ENCODE results near the gene DMTF1.
"Not testable (repeated sequence)": the region's sequence is repeated elsewhere in the genome, so short reads cannot be mapped to it uniquely, and the experiment has no call there.

Gene DMTF1, protein sequence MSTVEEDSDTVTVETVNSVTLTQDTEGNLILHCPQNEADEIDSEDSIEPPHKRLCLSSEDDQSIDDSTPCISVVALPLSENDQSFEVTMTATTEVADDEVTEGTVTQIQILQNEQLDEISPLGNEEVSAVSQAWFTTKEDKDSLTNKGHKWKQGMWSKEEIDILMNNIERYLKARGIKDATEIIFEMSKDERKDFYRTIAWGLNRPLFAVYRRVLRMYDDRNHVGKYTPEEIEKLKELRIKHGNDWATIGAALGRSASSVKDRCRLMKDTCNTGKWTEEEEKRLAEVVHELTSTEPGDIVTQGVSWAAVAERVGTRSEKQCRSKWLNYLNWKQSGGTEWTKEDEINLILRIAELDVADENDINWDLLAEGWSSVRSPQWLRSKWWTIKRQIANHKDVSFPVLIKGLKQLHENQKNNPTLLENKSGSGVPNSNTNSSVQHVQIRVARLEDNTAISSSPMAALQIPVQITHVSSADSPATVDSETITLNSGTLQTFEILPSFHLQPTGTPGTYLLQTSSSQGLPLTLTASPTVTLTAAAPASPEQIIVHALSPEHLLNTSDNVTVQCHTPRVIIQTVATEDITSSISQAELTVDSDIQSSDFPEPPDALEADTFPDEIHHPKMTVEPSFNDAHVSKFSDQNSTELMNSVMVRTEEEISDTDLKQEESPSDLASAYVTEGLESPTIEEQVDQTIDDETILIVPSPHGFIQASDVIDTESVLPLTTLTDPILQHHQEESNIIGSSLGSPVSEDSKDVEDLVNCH

DNA sequence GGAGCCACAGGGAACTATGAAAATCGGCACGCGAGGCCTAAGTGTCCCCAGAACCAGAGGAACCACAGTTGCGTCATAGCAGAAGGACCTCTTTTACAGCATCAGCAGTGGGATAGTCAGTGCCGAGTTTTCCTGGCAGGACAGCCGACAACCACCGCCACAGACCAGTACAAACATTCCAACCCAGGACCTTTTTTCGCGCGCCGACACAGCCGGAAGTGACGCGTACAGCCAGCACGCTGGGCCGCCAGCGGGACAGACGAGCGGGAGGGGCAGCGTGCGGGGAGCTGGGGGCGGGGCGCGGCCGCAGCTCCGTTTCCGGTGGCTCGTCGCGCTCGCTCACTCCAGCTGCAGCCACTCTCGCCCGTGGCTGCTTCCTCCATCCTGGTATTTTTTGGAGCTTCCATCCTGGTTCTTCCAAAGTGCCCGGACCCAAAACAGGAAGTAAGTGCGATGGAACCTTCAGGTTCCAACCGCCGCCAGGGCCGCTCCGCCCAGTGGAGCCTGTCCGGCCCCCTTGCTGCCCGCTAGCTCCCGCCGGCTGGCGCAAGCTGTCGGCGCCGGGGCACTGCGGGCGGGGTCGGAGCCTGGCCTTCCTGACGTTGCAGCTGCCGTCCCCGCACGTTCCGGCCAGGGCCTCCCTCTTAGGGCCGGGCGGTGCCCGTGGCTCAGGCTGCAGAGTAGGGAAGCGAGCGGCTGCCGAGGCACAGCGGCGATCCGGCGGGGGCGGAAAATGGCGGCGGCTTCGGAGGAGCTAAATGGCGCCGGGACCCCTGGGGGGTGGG lies at the start of gene DMTF1:
TSS of gene DMTF1 (plus strand) at position 342 of the 785 bp plus-strand sequence. CDS start 12,489 bp downstream, outside the sequence.
- DNase-seq = peak; percentile 96

DNA sequence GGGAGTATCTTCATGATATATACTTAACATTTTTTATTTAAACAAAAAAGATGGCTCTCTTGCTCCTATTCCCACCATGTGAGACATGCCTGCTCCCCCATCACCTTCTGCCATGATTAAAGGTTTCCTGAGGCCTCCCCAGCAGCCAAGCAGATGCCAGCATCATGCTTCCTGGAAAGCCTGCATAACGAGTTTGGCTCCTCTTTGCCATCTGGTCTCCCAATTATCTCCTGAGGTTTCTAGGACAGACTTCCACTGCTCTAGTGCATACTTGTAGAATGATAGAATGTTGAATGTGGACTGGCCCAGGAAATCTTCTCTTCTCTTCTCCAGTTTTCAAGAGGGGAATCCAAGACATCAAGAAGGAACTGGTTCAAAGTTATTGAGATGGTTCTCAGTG lies 46.9 kb upstream of the DMTF1 start:
- DNase-seq = no peak

DNA sequence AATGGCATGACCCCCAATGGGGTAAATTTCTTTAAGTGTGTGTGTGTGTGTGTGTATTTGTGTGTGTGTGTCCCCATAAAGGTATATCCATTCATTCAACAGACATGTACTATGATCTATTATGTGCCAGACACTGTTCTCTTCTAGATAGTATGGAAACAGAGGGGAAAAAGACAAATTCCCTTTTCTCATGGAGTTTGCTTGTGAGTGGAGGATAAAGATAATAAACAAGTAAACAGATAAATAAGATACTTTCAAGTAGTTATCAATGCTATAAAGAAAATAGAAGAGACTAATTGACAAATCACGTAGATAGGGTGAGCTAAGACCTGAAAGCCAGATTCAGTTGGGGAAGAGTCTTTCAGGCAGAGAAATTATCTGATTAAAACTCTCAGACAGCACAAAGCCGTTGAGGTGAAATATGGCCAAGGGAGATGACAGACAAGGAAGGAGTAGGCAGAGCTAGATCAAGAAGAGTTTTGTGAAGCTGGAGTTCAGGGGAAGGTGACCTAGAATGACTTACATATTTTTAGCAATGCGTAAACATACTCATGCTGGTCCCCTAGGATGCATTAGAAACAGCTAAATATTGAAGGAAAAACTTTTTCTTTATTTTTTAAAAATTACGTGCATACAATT lies 45.2 kb upstream of the DMTF1 start:
- DNase-seq = no peak

DNA sequence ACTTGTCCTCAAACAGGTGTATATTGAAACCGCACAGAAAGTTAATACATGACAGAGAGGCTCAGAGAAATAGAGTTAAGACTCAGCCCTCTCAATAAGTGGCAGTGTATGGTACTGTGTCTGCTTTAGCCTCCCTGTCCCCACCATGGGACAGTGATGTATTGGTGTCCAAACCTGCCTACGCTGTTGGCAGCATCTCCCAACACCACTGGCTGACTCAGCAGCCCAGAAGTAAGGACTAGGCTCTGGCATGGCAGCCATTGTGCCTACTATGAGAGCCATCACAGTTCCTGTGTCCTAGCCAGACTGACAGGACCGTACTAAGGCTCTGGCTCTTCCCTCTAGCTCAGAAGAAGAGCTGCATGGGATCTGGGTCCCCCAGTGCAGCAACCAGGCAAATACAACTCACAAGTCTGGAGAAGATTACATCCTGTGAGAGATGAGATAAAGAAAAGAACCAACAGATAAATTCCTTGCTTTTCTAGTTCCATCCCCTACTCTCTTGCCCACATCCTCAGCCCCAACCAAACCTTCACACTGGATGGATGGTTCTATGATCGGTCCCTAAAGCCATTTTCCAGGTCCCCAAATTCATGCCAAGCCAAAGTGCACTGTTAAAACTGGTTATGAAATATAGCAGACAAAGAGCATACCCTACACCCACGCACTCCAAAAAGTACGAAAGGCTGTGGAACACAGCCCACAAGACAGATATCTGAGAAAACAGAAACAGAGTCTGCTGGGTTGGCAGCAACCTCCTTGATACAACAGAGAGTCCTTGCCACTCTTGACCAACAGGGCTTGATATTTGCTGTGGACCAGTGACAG lies 44.1 kb upstream of the DMTF1 start:
- no peak for DNase-seq

DNA sequence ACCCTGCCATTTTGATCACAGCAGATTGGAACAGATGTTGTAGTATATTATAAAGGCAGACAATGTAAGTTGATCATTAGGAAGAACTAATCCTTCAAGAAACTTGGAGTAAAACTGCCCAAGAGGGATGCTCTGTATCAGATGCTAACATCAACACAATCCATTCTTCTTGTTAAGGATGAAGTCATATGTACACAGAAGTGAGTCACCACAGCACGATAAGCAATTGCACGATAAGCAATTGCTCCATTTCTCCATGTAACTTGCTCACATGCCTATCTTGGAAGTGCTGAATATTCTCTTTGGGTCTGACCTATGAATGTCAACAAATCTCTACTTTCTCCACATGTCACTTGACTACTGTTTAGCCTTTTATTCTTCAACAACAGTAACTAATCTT lies 41.5 kb upstream of the DMTF1 start:
- DNase-seq = peak; percentile 5

DNA sequence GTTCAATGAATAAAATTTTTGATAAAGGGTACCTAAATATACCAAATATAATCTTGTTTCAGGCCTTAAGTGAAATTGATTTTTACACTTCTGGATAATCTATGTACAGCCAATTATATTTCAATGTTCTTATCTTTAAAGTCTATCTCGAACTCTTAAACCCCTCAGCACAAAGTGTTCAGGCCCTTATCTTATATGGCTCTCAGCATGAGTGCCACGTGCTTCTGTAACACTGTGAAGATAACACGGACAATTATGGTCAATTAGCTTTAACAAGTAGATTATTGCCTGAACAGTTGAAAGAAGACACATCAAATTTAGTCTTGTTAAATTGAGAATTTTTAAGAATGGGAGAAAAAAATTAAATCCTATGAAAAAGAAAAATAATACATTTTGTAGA lies 40.4 kb upstream of the DMTF1 start:
- DNase-seq = no peak

DNA sequence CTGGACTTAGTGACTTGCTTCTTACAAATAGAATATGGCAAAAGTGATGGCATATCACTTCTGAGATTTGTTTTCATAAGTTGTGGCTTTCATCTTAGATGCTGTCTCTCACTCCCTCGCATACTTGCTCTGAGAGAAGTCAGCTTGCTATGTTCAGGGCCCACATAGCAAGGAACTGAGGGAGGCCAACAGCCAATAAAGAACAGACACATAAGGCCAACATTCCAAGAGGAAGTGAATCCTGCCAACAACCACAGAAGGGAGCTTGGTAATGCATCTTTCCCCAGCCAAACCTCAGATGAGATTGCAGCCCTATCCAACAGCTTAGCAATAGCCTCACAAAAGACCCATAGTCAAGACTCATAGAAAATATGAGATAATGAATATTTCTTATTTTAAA lies 39.2 kb upstream of the DMTF1 start:
- DNase-seq = no peak

DNA sequence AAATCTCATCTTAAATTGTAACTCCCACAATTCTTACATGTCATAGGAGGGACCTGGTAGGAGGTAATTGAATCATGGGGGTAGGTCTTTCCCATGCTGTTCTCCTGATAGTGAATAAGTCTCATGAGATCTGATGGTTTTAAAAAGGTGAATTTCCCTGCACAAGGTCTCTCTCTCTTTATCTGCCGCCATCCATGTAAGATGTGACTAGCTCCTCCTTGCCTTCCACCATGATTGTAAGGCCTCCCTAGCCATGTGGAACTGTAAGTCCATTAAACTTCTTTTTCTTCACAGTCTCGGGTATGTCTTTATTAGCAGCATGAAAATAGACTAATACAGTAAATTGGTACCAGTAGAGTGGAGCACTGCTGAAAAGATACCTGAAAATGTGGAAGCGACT lies 38.3 kb upstream of the DMTF1 start:
- not testable (repeated sequence) for DNase-seq

DNA sequence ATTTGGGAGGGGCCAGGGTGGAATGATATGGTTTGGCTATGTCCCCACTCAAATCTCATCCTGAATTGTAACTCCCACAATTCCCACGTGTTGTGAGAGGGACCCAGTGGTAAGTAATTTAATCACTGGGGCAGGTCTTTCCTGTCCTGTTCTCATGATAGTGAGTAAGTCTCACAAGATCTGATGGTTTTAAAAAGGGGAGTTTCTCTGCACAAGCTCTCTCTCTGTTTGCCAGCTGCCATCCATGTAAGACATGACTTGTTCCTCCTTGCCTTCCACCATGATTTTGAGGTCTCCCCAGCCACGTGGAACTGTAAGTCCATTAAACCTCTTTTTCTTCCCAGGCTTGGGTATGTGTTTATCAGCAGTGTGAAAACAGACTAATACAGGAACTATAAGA lies 36.5 kb upstream of the DMTF1 start:
- DNase-seq = not testable (repeated sequence)

DNA sequence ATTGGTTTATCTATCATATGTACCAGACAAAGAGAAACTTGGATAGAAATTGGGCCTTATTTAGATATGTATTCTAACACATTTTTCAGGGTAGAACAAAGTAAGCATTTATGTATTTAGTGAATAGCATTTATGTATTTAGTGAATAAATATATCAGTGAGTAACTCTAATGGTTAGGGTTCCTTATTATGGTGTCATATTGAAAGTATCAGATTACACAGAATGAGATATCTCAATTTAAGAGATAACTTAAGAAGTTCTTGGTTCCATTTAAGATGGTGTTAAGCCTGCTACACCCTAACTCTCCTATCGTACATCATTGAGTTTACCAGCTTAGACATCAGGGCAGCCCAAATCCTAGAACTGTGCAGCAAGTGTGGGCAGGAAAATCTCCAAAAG lies 35.9 kb upstream of the DMTF1 start:
- DNase-seq = no peak

DNA sequence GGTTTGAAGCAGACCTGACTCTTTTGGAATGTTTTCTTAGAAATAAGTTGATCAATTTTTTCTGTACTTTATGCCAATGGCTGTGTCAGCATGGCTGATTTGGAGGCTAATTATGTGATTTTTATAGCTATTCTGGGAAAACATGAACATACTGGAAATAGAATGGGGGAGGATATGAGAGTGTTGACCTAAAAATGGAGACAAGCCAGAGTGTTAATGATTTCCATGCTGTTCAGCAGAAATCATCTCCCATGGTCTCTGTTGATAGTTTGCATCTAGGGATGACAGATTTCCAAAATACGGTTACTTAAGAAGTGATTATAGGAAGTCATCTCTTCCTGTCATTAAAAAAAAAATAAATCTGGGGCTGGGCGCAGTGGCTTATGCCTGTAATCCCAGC lies 32.7 kb upstream of the DMTF1 start:
- DNase-seq = no peak

DNA sequence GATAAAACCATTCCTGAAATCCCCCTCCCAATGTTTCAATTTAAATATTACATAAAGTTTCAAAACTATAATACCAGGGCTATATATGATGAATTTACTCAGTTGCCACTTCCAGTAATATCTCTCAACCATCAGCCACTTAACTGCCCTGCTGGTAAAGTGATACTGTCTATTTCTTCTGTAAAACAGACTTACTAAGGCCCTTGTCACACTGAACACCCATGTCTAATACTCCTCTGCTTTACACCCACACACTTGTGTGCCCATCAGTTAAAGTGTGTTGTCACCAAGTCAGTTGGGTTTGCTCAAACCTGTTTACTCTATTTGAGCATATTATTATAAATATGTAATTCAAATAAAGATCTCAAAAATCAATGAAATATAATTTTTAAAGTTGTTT lies 29.1 kb upstream of the DMTF1 start:
- DNase-seq = no peak

DNA sequence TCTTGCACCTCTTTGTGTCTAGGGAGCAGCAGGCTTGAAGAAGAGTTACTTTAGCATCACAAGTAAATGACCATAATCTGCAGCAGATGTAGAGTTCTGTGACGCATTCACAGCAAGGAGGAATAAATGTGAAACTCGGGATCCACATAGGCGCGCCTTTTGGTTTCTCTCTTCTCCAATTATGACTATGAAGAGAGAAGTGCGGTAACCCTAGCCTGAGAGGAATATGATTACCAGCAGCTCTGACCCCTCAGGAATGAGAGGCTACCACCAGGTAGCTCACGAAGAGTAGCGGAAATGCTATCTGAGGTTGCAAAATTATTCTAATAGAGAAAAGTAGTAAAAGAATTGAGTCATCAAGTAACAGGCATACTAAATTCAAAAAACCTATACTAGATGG lies 25.2 kb upstream of the DMTF1 start:
- no peak for DNase-seq

DNA sequence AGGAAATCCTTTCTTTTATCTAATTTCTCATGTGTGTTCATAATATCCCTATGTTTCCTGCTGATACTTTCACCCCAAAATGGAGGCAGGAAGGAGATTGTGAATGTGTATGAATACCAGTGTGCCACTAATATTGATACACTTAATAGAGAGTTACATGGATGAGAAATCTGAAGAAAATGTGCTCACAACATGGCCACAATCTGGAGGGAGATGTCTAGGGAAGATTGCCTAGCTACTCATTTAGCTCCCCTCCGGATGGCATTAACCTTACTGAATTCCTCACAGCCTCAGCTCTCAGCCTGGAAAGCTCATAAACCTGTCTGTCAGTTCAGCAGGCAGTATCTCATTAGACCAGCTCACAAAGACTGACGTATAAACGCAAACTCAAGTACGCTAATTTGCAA lies 23.4 kb upstream of the DMTF1 start:
- DNase-seq = no peak

DNA sequence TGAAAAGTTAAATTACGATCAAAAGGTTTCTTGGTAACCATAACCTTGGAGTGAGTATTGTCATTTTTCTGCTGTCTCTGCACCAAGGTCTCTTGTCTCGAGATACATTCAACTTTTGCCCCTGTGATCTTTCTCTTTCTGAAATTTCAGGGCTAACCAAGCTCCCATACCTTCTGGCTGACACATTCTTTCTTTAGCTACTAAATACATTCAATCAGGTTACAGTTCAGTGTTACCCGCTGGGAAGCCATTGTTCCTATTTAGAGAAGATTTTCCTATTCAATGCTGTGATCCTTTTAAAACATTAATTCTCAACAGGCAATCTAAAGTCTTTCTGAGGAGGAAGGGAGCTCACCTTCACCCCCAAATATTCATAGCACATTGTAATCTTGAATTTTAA lies 22.9 kb upstream of the DMTF1 start:
- DNase-seq = no peak

DNA sequence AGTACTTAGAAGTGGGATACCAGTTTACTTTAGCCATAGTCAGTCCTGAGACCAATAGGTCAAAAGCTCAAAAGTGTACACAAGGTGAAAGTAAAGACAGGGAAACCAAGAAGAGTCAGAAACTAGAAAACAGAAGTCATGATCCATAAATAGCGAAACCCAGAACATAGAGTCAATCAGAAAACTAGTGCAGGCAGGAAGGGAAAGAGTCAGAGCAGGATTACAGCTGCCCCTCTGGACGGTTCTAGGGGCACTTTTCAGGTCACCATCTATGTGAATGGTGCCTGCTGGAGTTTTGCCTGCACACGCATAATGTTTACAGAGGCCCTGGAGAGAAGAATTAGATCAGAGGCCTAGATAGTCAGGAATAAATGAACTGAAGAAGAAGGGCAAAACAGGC lies 22.4 kb upstream of the DMTF1 start:
- no peak for DNase-seq

DNA sequence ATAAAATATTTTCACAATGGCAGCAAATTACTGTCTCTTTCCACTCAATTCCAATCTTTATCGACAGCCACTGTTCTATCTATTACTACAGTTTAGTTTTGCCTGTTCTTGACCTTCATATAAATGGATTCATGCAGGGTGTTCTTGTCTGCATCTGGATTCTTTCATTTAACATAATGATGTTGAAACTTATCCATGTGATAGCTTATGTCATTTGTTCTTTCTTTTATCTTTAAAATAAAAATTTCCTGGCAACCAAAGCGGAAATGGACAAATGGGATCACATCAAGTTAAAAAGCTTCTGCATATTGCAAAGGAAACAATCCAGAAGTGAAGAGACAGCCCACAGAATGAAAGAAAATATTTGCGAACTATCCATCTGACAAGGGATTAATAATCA lies 20.5 kb upstream of the DMTF1 start:
- DNase-seq = no peak

DNA sequence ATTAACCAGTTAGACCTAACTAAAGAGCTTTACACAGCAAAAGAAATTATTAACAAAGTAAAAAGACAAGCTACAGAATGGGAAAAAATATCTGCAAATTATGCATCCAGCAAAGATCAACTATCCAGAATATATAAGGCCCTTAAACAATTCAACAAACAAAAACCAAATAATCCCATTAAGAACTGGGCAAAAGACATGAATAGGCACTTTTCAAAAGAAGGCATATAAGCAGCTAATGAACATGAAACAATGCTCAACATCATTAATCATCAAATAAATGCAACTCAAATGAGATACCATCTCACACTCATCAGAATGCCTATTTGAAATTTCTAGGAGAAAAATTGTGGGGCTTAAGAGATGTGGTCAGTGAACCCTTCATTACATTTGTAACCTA lies 15.0 kb upstream of the DMTF1 start:
- DNase-seq = no peak

DNA sequence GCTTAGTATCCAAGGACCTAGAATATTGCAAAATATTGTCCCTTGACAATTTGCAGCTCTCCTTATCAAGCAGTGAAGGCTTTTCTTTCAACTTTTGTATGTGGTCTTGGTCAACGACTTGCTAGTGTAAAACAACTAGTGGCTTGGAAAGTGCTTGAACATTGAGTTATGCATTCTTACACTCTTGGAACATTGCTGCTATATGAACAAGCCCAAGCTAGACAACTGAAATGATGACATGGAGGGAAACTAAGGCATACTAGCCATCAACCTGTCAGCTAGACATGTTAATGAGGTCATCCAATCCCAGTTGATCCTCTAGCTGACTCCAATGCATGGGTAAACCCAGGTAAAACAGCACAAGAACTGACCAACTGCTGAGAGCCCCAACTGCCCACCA lies 12.7 kb upstream of the DMTF1 start:
- DNase-seq = no peak

DNA sequence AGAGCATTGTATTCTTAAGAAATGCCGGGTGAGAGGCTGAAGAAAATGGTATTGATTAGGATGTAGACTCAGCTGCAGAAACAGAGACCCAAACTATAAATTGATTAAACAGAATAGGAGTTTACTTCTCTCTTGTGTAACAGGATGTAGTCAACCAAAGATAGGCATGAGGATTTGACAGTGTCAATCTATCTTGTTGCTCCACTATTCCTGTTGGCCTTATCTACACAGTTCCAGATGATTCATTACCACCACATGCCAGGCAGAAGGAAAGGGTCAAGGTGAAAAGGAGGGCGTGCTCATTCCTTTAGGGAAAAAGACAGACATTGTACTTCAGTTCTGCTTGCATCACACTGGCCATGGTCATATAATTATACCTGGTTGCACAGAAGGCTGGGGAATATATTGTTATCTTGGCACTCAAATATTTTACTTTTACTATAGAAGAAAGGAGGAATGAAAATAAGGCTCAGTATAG lies 11.9 kb upstream of the DMTF1 start:
- DNase-seq = no peak

DNA sequence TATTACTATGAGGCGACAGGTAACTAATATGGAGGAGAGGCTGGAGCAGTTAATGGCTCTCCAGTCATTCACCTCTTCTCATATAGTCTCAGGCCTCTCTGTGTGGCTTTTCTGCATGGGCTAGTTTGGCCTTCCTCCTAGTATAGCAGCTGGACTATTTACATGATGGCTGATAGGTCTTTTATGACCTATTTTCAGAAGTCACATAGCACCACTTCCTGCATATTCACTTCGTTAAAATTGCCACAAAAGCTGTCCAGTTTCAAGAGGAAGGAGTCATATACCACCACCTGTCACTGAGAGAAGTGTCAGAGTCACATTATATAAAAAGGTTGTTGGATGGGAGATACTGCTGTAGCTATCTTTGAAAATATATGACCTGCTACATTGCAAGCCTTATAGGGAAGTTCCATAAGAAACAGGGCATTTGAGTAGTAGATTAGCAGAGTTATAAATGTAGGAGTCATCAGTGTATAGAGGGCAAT lies 8.0 kb upstream of the DMTF1 start:
- DNase-seq = no peak
